Measurements from ENCODE around the gene MACC1.

DNA sequence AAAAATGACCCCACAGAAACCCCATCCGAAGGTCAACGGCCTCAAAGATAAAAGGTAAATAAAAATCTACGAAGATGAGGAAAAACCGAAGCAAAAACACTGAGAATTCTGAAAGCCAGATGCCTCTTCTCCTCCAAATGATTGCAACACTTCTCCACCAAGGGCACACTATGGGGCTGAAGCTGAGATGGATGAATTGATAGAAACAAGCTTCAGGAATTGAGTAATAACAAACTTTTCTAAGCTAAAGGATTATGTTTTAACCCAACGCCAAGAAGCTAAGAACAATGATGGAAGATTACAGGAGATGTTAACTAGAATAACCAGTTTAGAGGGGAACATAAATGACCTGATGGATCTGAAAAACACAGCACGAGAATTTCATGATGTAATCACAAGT, 127.8 kb downstream of the MACC1 start:
- TF ChIP-seq, protein P1, sequence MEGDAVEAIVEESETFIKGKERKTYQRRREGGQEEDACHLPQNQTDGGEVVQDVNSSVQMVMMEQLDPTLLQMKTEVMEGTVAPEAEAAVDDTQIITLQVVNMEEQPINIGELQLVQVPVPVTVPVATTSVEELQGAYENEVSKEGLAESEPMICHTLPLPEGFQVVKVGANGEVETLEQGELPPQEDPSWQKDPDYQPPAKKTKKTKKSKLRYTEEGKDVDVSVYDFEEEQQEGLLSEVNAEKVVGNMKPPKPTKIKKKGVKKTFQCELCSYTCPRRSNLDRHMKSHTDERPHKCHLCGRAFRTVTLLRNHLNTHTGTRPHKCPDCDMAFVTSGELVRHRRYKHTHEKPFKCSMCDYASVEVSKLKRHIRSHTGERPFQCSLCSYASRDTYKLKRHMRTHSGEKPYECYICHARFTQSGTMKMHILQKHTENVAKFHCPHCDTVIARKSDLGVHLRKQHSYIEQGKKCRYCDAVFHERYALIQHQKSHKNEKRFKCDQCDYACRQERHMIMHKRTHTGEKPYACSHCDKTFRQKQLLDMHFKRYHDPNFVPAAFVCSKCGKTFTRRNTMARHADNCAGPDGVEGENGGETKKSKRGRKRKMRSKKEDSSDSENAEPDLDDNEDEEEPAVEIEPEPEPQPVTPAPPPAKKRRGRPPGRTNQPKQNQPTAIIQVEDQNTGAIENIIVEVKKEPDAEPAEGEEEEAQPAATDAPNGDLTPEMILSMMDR (conservative IDR thresholded peaks at IDR 0.05): no peak
- TF ChIP-seq ZFX (IDR thresholded peaks at IDR 0.05): no peak

Measured in C4-2B (cell line).